Hematopoietic multipotent progenitor cell treated with erythropoietin and hydrocortisone succinate and interleukin-3 and kit ligand, for 4 days (in vitro differentiated cells): ENCODE measurements around the gene RNPEPL1.

Experiments
- DNase-seq: peaks from one replicate; pipeline ENCODE4 v3.0.0-alpha.2; 2015

Gene RNPEPL1

GRCh38 chr2:240628507-240628807, 60.2 kb downstream of the RNPEPL1 start:
- DNase-seq = no peak

- DNase-seq = no peak
Measured at GRCh38 chr2:240628808-240629618, 60.7 kb downstream of the RNPEPL1 start.

GRCh38 chr2:240629619-240629967, 61.3 kb downstream of the RNPEPL1 start:
- no peak for DNase-seq

GRCh38 chr2:240629968-240630770, 61.9 kb downstream of the RNPEPL1 start:
- no peak for DNase-seq
